ENCODE measurements around the gene NATD1. TPM values are rescaled to one million over a fixed set of nuclear protein-coding genes. Genes with fewer than 3 reads are reported as not detected.

NATD1 gene
- polyA plus RNA-seq, 1 of the 3 experiments (the other 2 are of a cell fraction) = 3.9 TPM

DNA sequence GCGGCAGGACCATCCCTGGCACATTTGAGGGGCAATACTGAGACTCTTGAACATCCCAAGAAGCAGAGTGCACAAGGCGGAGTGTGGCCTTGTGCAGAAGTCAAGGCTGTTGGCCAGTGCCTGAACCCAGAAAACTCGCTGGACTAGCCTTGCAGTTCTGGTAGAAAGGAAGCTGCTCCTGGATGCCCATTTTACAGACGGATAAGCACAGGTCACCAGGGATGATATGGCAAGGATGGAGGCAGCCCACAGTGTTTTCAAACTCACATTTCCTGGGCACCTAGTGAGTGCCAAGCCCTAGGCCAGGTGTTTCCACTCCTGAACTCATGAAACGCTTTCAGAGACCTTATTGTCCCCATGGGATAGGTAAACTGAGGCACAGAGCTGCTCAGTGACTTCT, 29.6 kb upstream of the NATD1 start:
- no peaks in the 10 kb centered on the region for H3K27me3 ChIP-seq (ENCODE audit: insufficient read depth)
- H3F3A ChIP-seq (replicated peaks; ENCODE audit: insufficient read depth) = peaks cover 37% of the 10 kb centered on the region
- H2AFZ ChIP-seq (ENCODE audit: low read depth) = no peak overlapping the region
- no peak overlapping the region for H3K4me2 ChIP-seq
- H3K27ac ChIP-seq (ENCODE audit: low read depth in 2 of 2, low read length in 1 of 2) = peak overlapping the region in 1 of 2 experiments; percentile 86; a peak in 2 of 4 replicates
- TF ChIP-seq RAD21 (IDR thresholded peaks at IDR 0.05; ENCODE audit: low read length) (no peak), FOXJ3 (CRISPR knock-in tag; IDR thresholded peaks at IDR 0.05) (no peak)
- H3K79me2 ChIP-seq (ENCODE audit: insufficient read depth) = peaks cover 32% of the 10 kb centered on the region
- WGBS (ENCODE audit: low lambda C conversion rate) = 71% methylated on average over 4 of the region's 5 CpGs
- H3K9me3 ChIP-seq = no peaks in the 10 kb centered on the region
- CTCF ChIA-PET = interaction anchor here (0.8 to 6.1 kb wide), 5 partner anchors 93 to 228 kb away, joined by 3 to 70 read pairs (median 11); partner anchors contain the start of gene KCNJ12
- H3K9me2 ChIP-seq = no peaks in the 10 kb centered on the region
- no peaks in the 10 kb centered on the region for H3K36me3 ChIP-seq (replicated peaks in 1 of 2; ENCODE audit: control insufficient read depth in 1 of 2, insufficient read depth in 2 of 2, low read length in 1 of 2)
- H4K20me1 ChIP-seq (ENCODE audit: insufficient read depth) = peaks cover 21% of the 10 kb centered on the region
- no peak for DNase-seq
- H3K4me3 ChIP-seq (ENCODE audit: low read depth in 2 of 2, low read length in 1 of 2) = no peak overlapping the region
- H3K4me1 ChIP-seq (ENCODE audit: control insufficient read depth in 1 of 2, insufficient read depth in 2 of 2, low read depth in 1 of 2, low read length in 1 of 2) = peaks cover 22 to 39% of the 10 kb centered on the region in 2 experiments
- peak overlapping the region; percentile 24; the same call in 1 of the 2 replicates for H3K9ac ChIP-seq
- POLR2A ChIA-PET = no interaction called here

- POLR2A ChIA-PET = no interaction called here
- Histone ChIP-seq H3F3A (replicated peaks; ENCODE audit: insufficient read depth) (peaks cover 36% of the 10 kb centered on the region), H3K27me3 (ENCODE audit: insufficient read depth) (no peaks in the 10 kb centered on the region), H3K27ac (ENCODE audit: low read depth in 2 of 2, low read length in 1 of 2) (peak overlapping the region in 1 of 2 experiments; percentile 86; a peak in 2 of 4 replicates), H3K9me2 (no peaks in the 10 kb centered on the region), H3K9ac (peak overlapping the region; percentile 24; the same call in 1 of the 2 replicates), H3K4me3 (ENCODE audit: low read depth in 2 of 2, low read length in 1 of 2) (no peak overlapping the region), H3K79me2 (ENCODE audit: insufficient read depth) (peaks cover 26% of the 10 kb centered on the region), H3K36me3 (replicated peaks in 1 of 2; ENCODE audit: control insufficient read depth in 1 of 2, insufficient read depth in 2 of 2, low read length in 1 of 2) (no peaks in the 10 kb centered on the region), H2AFZ (ENCODE audit: low read depth) (no peak overlapping the region), H3K4me2 (no peak overlapping the region), H3K9me3 (no peaks in the 10 kb centered on the region), H3K4me1 (ENCODE audit: control insufficient read depth in 1 of 2, insufficient read depth in 2 of 2, low read depth in 1 of 2, low read length in 1 of 2) (peaks cover 18 to 33% of the 10 kb centered on the region in 2 experiments), H4K20me1 (ENCODE audit: insufficient read depth) (peaks cover 17% of the 10 kb centered on the region)
- no peak for DNase-seq
- CTCF ChIA-PET = interaction anchor here (0.8 to 6.1 kb wide), 6 partner anchors 94 to 229 kb away, joined by 3 to 70 read pairs (median 7); partner anchors contain the start of gene KCNJ12
- WGBS (ENCODE audit: low lambda C conversion rate) = 2% methylated on average over 5 of the region's 5 CpGs
- no peak for TF ChIP-seq USF1 (IDR thresholded peaks at IDR 0.05; ENCODE audit: borderline replicate concordance, low read depth)
- no peak for TF ChIP-seq TAF1 (IDR thresholded peaks at IDR 0.05; ENCODE audit: borderline replicate concordance, low read depth, low read length)
- peak in 1 of 2 experiments; percentile 81; a peak in 1 of 4 replicates for TF ChIP-seq EP300 (IDR thresholded peaks at IDR 0.05; ENCODE audit: borderline replicate concordance in 1 of 2, low read depth in 1 of 2, low read length in 1 of 2)
- TF ChIP-seq NFIC (IDR thresholded peaks at IDR 0.05; ENCODE audit: borderline replicate concordance) = peak; percentile 85
- TF ChIP-seq FOXJ3 (CRISPR knock-in tag; IDR thresholded peaks at IDR 0.05) = no peak
- no peak for TF ChIP-seq NRF1 (IDR thresholded peaks at IDR 0.05; ENCODE audit: low read depth, low read length)
- TF ChIP-seq CHD2 (IDR thresholded peaks at IDR 0.05; ENCODE audit: low read length, partially characterized antibody) = no peak
- TF ChIP-seq, protein P1, sequence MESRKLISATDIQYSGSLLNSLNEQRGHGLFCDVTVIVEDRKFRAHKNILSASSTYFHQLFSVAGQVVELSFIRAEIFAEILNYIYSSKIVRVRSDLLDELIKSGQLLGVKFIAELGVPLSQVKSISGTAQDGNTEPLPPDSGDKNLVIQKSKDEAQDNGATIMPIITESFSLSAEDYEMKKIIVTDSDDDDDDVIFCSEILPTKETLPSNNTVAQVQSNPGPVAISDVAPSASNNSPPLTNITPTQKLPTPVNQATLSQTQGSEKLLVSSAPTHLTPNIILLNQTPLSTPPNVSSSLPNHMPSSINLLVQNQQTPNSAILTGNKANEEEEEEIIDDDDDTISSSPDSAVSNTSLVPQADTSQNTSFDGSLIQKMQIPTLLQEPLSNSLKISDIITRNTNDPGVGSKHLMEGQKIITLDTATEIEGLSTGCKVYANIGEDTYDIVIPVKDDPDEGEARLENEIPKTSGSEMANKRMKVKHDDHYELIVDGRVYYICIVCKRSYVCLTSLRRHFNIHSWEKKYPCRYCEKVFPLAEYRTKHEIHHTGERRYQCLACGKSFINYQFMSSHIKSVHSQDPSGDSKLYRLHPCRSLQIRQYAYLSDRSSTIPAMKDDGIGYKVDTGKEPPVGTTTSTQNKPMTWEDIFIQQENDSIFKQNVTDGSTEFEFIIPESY (IDR thresholded peaks at IDR 0.05; ENCODE audit: borderline replicate concordance, low read depth) = no peak; the same call in 1 of the 2 replicates
- no peak; the same call in 1 of the 2 replicates for TF ChIP-seq SIN3A (IDR thresholded peaks at IDR 0.05; ENCODE audit: borderline replicate concordance, low read depth, low read length)
- TF ChIP-seq FOSL2 (IDR thresholded peaks at IDR 0.05; ENCODE audit: borderline replicate concordance, low read depth) = peak; percentile 99
- TF ChIP-seq GATA2 (CRISPR knock-in tag; IDR thresholded peaks at IDR 0.05) = no peak
- TF ChIP-seq MEF2A (IDR thresholded peaks at IDR 0.05; ENCODE audit: borderline replicate concordance, low read depth) = peak; percentile 99
- no peak for TF ChIP-seq EZH2phosphoT487 (IDR thresholded peaks at IDR 0.05; ENCODE audit: borderline replicate concordance, low read depth)
- no peak for TF ChIP-seq MXI1 (IDR thresholded peaks at IDR 0.05; ENCODE audit: low read depth, low read length)
- TF ChIP-seq RFX5 (IDR thresholded peaks at IDR 0.05; ENCODE audit: low read length) = no peak
- TF ChIP-seq POLR2AphosphoS5 (IDR thresholded peaks at IDR 0.05; ENCODE audit: low read depth, low read length) = peak; percentile 59; the same call in 1 of the 2 replicates
- no peak for TF ChIP-seq SMC3 (IDR thresholded peaks at IDR 0.05; ENCODE audit: low read depth, low read length)
- TF ChIP-seq, protein P2, sequence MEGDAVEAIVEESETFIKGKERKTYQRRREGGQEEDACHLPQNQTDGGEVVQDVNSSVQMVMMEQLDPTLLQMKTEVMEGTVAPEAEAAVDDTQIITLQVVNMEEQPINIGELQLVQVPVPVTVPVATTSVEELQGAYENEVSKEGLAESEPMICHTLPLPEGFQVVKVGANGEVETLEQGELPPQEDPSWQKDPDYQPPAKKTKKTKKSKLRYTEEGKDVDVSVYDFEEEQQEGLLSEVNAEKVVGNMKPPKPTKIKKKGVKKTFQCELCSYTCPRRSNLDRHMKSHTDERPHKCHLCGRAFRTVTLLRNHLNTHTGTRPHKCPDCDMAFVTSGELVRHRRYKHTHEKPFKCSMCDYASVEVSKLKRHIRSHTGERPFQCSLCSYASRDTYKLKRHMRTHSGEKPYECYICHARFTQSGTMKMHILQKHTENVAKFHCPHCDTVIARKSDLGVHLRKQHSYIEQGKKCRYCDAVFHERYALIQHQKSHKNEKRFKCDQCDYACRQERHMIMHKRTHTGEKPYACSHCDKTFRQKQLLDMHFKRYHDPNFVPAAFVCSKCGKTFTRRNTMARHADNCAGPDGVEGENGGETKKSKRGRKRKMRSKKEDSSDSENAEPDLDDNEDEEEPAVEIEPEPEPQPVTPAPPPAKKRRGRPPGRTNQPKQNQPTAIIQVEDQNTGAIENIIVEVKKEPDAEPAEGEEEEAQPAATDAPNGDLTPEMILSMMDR (IDR thresholded peaks at IDR 0.05) = no peak
- peak; percentile 93 for TF ChIP-seq JUND (IDR thresholded peaks at IDR 0.05)
Measured at GRCh38 chr17:21282231-21282630, 29.0 kb upstream of the NATD1 start.

Measured in SK-N-SH (cell line).